Measurements from ENCODE around the gene PTGES. TPM values are rescaled to one million over a fixed set of nuclear protein-coding genes. Genes with fewer than 3 reads are reported as not detected.

The PTGES gene
- total RNA-seq, 1 experiment from 2014 or later, result 2.4 TPM

GRCh38 chr9:129722913-129723312 is 29.9 kb downstream of the PTGES start:
- no peaks in the 10 kb centered on the region for H3K4me1 ChIP-seq (ENCODE audit: insufficient read depth, low read length)
- H2BK12ac ChIP-seq (ENCODE audit: insufficient read length, low read depth, low read length), result no peak overlapping the region
- peaks cover 4% of the 10 kb centered on the region for H4K20me1 ChIP-seq (ENCODE audit: control insufficient read depth, insufficient read depth, insufficient read length)
- no peak overlapping the region for H3T11ph ChIP-seq (ENCODE audit: low read length)
- H3K4me3 Mint-ChIP-seq, result no peak overlapping the region
- no peak for TF ChIP-seq CTCF (conservative IDR thresholded peaks at IDR 0.05)
- H3K23me2 ChIP-seq (ENCODE audit: insufficient read length, low read depth, low read length, poor library complexity, severe bottlenecking), result no peaks in the 10 kb centered on the region
- H2AK5ac ChIP-seq (ENCODE audit: insufficient read length, low read length), result no peak overlapping the region
- H3K9me3 ChIP-seq (ENCODE audit: control insufficient read depth, low read depth, low read length), result no peaks in the 10 kb centered on the region
- no peak overlapping the region for H4K5ac ChIP-seq (ENCODE audit: insufficient read length, low read depth, low read length)
- H3K18ac ChIP-seq (ENCODE audit: insufficient read length, low read depth, low read length), result no peak overlapping the region
- no peak overlapping the region for H4K91ac ChIP-seq (ENCODE audit: insufficient read length, low read depth, low read length)
- H3K9me3 Mint-ChIP-seq, result no peaks in the 10 kb centered on the region
- H3K79me1 ChIP-seq (ENCODE audit: insufficient read depth, low read depth, low read length, poor library complexity, severe bottlenecking), result no peaks in the 10 kb centered on the region
- H3K27me3 Mint-ChIP-seq (ENCODE audit: low read depth), result peaks cover 2% of the 10 kb centered on the region; the same call in 1 of the 2 replicates
- H3K14ac ChIP-seq (ENCODE audit: insufficient read depth, low read length), result no peak overlapping the region
- no CpG with 5 or more reads among the region's 5 CpGs for WGBS (ENCODE audit: extremely low coverage, insufficient read length, low lambda C conversion rate)
- H3K9ac ChIP-seq (ENCODE audit: extremely low read depth, insufficient read length, low read length), result no peak overlapping the region
- H2AFZ ChIP-seq (ENCODE audit: low read length), result no peak overlapping the region
- no peak overlapping the region for H4K8ac ChIP-seq (replicated peaks; ENCODE audit: insufficient read length, low read depth, low read length)
- no peak overlapping the region for H3K56ac ChIP-seq (ENCODE audit: insufficient read length, low read depth, low read length)
- no peak overlapping the region for H2BK20ac ChIP-seq (ENCODE audit: low read depth, low read length, poor library complexity, severe bottlenecking)
- no peaks in the 10 kb centered on the region for H3K36me3 Mint-ChIP-seq (ENCODE audit: insufficient read depth in 1 of 3, low read depth in 3 of 3)
- no peak overlapping the region for H3K27ac Mint-ChIP-seq
- H3K4me2 ChIP-seq (ENCODE audit: insufficient read depth, insufficient read length, low read length), result no peak overlapping the region
- peaks cover 7 to 17% of the 10 kb centered on the region in 2 experiments for H3K4me1 Mint-ChIP-seq
- no peak overlapping the region for H2BK15ac ChIP-seq (ENCODE audit: low read depth, low read length)
- no peak overlapping the region for H2BK5ac ChIP-seq (ENCODE audit: insufficient read length, low read length)
- H2BK120ac ChIP-seq (ENCODE audit: low read depth, low read length, poor library complexity, severe bottlenecking), result no peak overlapping the region
- H3K23ac ChIP-seq (ENCODE audit: insufficient read length, low read depth, low read length), result no peak overlapping the region
- no peaks in the 10 kb centered on the region for H3K79me2 ChIP-seq (ENCODE audit: insufficient read depth, low read length)
- no peak overlapping the region for H3K27ac ChIP-seq (ENCODE audit: insufficient read length, low read depth, low read length)
- H3K4ac ChIP-seq (ENCODE audit: low read depth, low read length), result no peak overlapping the region
- no peak for DNase-seq
- no peaks in the 10 kb centered on the region for H3K27me3 ChIP-seq (ENCODE audit: insufficient read depth, low read length)

All from H9 (cell line).